NCI-H2196 (cell line): ENCODE measurements around the gene SLC35B1.

Experiments
- DNase-seq: peaks from one replicate; lab custom pipeline; 2025; ENCODE audit not compliant: unreplicated experiment; lab: John Stamatoyannopoulos, UW

The SLC35B1 gene

DNA sequence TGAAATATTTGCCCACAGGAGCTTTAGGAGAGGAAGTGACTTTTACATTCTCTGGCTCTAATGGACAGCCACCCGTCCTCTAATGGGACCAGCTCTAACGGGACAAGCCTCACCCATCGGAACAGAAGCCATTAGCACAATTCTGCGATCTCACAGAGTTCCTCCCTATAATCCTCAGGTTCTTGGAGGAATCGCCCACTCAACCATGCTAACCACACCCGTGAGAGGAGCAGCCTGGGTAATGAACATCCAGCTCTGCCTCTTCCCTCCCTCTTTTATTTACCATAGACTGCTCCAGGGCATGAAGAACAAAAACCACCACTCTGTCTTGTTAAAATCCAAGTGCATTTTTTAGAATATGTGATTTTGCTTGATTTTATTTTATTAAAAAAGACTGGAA lies 6.8 kb downstream of the SLC35B1 start:
- DNase-seq: no peak

- no peak for DNase-seq
Observed at GRCh38 chr17:49699966-49700575, 7.7 kb downstream of the SLC35B1 start.

GRCh38 chr17:49698005-49698404 lies 9.8 kb downstream of the SLC35B1 start:
- no peak for DNase-seq

DNA sequence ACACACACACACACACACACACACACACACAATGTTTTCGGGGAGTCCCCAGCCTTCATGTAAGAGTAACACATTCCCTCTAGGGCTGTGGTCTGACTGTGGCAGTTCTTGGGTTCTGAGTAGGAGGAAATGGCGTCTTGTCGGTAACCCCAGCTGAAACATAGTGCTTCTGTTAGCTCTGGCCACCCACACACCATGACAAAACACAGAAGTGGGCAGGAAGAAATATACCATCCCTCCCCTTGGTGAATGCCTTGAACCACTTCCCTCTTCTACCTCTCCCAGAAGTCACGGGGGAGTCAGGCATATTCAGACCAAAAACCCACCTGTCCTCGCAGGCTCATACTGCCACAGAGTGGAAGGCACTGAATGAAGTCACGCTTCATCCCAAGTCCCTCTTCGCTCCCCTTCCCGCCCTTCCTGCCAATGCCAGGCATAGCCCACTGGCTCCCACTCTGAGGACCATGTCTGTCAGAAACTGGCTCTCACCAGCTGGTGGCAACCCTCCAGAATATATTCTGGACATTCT lies 11.5 kb downstream of the SLC35B1 start:
- DNase-seq: no peak

DNA sequence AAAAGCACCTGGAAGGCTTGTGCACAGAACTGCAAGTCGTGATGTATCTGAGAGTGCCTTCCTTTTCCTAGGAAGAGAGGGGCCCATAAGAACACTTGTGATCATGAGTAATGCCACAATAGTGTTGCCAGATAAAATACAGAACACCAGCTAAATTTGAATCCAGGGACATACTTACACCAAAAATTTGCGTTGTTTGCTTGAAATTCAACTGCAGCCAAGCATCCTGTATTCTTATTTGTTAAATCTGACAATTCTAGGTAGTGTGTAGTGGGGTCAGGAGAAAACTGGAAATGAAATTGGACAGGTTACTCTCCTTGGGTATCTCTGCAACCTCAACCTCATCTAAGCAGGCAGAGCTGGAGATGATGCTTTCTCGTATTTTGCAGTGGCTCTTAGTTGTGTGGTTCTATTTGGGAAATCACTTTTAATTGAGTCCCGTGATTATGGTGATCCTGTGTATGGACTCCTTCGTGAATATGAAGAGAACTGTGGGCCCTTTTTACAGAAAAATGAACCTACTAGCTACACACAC lies 12.0 kb downstream of the SLC35B1 start:
- DNase-seq: no peak

GRCh38 chr17:49694847-49695697 lies 12.7 kb downstream of the SLC35B1 start:
- DNase-seq: peak; percentile 56

DNA sequence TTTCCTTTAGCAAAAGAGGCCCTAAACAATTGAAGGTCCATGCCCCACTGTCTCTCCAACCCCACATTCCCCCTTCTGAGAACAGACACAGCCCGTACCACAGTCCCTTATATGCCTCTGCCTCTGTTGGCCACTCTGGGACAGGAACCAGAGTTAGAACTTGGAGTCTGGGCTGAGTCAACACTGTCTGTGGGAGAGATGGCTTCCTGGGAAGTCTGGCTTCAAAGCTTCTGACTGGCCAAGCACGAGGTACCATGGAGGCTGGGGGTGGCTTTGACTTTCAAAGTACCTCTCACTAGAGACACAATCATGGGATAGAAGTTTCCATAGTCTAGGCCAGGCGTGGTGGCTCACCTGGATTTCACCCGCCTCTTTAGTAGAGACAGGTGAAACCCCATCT lies 15.0 kb downstream of the SLC35B1 start:
- no peak for DNase-seq

- no peak for DNase-seq
Observed at GRCh38 chr17:49691677-49692191, 16.0 kb downstream of the SLC35B1 start.

DNA sequence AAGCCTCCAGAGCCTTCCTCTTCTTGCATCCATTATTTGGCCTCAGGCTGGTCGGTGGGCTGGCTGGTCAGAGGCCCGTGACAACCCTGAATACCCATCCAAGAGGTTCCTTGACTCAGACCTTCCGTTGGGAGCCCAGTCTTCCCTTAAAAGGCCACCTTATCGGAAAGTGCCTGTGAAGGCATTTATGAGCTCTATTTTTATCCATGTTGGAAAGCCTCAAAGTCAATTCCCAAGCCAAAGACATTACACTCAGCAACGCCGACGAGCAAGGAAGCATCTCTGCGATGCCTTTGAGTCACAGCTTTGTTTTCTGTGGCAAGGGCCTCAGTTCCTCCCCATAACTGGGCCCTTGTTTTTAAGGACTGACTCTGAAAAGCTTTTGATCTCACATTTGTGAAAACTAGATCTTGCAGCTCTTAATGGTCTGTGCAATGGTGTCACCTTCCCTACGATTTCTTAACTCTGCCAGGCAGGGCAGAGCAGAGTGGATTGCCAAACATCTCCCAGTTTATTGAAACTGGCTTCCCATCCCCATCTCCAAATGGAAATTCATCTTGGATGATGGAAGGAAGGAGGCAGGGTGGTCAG lies 16.6 kb downstream of the SLC35B1 start:
- DNase-seq: no peak

DNA sequence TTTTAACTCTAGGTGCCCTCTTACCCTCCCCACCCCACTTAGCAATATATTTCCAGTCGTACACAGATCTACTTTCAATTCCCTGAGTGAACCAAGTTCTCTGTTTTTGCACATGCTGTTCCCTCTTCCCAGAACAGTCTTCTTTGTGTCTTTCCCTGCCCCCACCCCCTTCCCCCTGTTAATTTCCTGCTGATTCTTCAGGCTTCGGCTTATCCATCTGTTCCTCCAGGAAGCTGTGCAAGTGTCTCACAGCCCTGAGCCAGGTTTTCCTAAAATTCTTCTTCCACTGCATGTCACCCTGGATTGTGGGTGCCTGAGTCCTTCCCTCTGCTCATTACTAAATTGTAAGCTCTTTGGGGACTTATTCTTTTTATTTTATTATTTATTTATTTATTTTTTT lies 17.5 kb downstream of the SLC35B1 start:
- no peak for DNase-seq

- no peak for DNase-seq
Observed at GRCh38 chr17:49688848-49689247, 18.9 kb downstream of the SLC35B1 start.

GRCh38 chr17:49687878-49688491 lies 19.8 kb downstream of the SLC35B1 start:
- DNase-seq: no peak

GRCh38 chr17:49681106-49681979 lies 26.4 kb downstream of the SLC35B1 start:
- no peak for DNase-seq

GRCh38 chr17:49680314-49680713 lies 27.4 kb downstream of the SLC35B1 start:
- DNase-seq: no peak

- peak; percentile 99 for DNase-seq
Observed at GRCh38 chr17:49677933-49678847, 29.6 kb downstream of the SLC35B1 start, which contains the start of gene SPOP. Gene SPOP, minus strand, starts transcription at chr17:49678097. Its CDS starts 55,287 bp downstream, at chr17:49622810.

DNA sequence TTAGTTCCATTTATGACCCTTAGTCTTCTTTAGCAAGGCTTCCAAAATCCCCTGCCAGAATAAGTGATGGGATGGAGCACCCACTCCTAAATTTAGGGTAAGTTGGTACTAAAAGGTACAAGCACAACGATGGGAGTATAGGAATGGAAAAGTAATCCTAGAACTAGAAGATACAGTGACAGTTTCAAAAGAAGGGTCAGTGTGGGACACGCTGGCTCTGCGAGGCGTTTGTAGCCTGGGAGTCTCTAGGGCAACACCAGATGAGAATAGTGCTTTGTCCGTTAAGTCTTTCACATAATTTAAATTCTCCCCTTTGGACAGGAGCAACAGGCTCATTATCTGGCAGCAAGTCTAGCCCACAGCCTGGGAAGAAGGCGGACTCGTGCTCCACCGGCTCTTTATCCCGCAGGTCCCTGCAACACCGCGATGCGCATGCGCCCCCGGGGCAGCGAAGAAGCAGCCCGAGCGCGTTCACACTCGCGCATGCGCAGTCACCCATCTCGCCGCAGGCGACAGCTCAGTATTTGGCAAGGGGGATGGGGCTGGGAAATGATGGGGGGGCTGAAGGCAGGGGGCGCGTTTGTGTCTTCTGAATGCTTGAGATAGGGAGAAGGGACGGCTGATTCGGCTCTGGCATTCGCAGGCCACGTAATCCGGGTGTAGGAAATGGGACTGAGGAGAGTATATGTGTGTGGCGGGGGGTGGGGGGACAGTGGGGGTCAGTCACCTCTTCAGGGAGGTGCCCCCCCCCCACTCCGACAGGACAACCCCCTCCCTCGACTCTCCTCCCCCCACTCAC lies 30.4 kb downstream of the SLC35B1 start:
- peak; percentile 95 for DNase-seq

- DNase-seq: no peak
Observed at GRCh38 chr17:49676276-49676868, 31.4 kb downstream of the SLC35B1 start.

GRCh38 chr17:49674507-49674906 lies 33.3 kb downstream of the SLC35B1 start:
- DNase-seq: no peak
